Transverse colon (tissue), 4 donors: Measurements from ENCODE around the gene CCL1.

Experiments
- CTCF ChIP-seq, 5 experiments: fragments of 200-600 bp in 3 of 5; fragments of 450-650 bp in 2 of 5; sonication (generic) in 3 of 5; IDR thresholded peaks; 1 replicate in 2 of 5; 2 replicates in 3 of 5; pipeline ENCODE4 v1.5.1; 2016 to 2017; ENCODE audit warnings: antibody characterized with exemption in 5 of 5, inconsistent platforms in 3 of 5, mild to moderate bottlenecking in 2 of 5, moderate library complexity in 1 of 5
- EP300 ChIP-seq: sonication (generic); formaldehyde crosslinking; IDR thresholded peaks from one replicate; pipeline ENCODE4 v1.6.1; 2017; ENCODE audit warnings: antibody characterized with exemption, low read depth
- POLR2A ChIP-seq: fragments of 450-650 bp; IDR thresholded peaks from one replicate; pipeline ENCODE4 v1.6.1; 2016; ENCODE audit warnings: antibody characterized with exemption, mild to moderate bottlenecking, moderate library complexity
- POLR2AphosphoS5 ChIP-seq, 3 donors: sonication (generic); formaldehyde crosslinking; IDR thresholded peaks; one replicate each; pipeline ENCODE4 v1.6.1; 2016; ENCODE audit warnings: antibody characterized with exemption in 3 of 3

- TF ChIP-seq POLR2A = no peak
- TF ChIP-seq CTCF (IDR thresholded peaks at IDR 0.05) = no peak
- no peak for TF ChIP-seq EP300
- TF ChIP-seq POLR2AphosphoS5 (IDR thresholded peaks at IDR 0.05) = peak; percentile 9 to 79 (median 67)
Observed at GRCh38 chr17:34312080-34312479, 51.0 kb downstream of the CCL1 start.
